GM10266 (cell line): ENCODE results near the gene MKS1.
A peak's percentile ranks its signal among the peaks of the same experiment; 100 is the strongest.

Experiments
- DNase-seq: peaks from one replicate; pipeline ENCODE4 v3.0.0; 2012; ENCODE audit errors: extremely low spot score
- TF ChIP-seq, protein P1 (sequence below): IDR thresholded peaks from 2 replicates; pipeline ENCODE4 v1.5.1; 2012; ENCODE audit warnings: mild to moderate bottlenecking, low read depth; ENCODE audit not compliant: control insufficient read depth, insufficient read depth; ENCODE audit errors: missing control alignments

The MKS1 gene

DNA sequence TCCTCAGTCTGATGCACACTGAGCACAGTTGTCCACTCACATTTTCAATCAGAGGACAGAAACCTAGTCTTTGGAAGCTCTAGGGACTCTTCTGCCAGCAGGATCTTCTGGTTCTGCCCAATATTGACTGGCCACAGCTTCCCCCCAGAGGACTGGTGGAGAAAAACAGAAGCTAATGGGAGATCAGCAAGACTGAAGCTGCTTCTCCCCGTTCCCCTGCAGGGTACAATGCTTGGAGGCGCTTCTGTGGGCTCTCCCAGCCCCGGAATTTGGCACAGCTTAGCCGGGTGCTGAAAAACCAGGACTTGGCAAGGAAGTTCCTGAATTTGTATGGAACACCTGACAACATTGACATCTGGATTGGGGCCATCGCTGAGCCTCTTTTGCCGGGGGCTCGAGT is 16.2 kb downstream of the MKS1 start:
- TF ChIP-seq, protein P1, sequence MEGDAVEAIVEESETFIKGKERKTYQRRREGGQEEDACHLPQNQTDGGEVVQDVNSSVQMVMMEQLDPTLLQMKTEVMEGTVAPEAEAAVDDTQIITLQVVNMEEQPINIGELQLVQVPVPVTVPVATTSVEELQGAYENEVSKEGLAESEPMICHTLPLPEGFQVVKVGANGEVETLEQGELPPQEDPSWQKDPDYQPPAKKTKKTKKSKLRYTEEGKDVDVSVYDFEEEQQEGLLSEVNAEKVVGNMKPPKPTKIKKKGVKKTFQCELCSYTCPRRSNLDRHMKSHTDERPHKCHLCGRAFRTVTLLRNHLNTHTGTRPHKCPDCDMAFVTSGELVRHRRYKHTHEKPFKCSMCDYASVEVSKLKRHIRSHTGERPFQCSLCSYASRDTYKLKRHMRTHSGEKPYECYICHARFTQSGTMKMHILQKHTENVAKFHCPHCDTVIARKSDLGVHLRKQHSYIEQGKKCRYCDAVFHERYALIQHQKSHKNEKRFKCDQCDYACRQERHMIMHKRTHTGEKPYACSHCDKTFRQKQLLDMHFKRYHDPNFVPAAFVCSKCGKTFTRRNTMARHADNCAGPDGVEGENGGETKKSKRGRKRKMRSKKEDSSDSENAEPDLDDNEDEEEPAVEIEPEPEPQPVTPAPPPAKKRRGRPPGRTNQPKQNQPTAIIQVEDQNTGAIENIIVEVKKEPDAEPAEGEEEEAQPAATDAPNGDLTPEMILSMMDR, result no peak
- DNase-seq, result no peak

DNA sequence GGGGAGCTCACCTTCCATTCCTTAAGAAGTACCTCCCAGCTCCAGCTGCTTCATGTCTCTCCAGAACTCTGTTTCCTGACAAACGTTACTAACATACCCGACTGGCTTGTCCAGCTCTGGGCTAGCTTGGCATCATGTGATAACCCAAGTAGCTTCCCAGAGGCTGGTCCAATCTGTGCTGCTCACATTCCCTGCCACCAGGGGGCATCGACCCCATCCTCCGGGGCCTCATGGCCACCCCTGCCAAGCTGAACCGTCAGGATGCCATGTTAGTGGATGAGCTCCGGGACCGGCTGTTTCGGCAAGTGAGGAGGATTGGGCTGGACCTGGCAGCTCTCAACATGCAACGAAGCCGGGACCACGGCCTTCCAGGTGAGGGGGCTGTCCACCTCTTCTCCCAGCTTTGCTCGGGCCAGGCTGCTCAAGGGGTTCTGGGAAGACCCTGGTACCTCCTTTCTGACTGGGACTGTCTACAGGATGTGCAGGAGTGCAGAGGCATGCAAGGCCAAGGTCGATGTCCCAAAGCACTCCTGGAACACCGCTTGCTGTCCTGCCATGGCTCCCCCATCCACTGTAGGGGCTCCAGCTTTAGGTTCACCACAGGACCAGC is 18.9 kb downstream of the MKS1 start:
- peak; percentile 66 for DNase-seq
- TF ChIP-seq, protein P1, result peak; percentile 73

DNA sequence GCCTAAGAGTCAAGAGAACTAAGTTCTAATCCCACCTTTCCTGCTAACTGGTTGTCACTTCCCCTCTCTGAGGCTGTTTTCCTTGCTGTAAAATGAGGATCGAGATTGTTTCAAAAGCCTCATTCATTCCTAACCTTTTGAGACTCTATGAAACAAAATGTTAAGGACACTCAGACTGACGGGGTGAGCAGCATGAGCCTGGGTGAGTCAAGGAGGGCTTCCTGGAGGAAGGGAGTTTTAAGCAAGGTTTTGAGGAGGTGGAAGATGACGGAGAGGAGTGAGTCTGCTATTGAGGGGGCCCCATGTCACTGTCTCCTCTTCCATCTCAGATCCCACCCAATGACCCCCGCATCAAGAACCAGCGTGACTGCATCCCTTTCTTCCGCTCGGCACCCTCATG is 22.4 kb downstream of the MKS1 start:
- TF ChIP-seq, protein P1, result no peak
- no peak for DNase-seq

DNA sequence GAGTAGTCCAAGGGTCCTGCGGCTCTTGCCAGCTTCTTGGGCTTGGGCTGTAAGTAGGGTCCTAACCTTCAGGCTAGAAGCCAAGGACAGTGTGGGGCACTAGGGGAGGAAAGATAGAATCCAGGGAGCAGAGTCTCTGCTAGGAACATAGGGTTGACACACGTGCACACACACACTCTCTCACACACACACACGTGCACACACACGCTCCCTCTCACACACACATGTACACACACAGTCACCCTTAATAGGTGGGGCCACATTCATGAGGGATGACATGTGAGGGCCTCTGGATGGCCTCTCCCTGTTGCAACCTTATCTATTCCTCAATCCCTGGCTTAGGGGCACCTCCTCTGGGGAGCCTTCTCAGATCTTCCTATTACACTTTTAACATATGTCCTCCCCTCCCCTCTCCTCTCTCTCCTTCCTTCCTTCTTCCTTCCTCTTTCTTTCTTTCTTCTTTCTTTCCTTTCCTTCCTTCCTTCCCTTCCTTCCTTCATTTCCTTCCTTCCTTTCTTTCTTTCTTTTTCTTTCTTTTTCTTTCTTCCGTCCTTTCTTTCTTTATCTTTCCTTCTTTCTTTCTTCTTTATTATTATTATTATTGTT is 23.4 kb downstream of the MKS1 start:
- TF ChIP-seq, protein P1, result no peak
- DNase-seq, result no peak

DNA sequence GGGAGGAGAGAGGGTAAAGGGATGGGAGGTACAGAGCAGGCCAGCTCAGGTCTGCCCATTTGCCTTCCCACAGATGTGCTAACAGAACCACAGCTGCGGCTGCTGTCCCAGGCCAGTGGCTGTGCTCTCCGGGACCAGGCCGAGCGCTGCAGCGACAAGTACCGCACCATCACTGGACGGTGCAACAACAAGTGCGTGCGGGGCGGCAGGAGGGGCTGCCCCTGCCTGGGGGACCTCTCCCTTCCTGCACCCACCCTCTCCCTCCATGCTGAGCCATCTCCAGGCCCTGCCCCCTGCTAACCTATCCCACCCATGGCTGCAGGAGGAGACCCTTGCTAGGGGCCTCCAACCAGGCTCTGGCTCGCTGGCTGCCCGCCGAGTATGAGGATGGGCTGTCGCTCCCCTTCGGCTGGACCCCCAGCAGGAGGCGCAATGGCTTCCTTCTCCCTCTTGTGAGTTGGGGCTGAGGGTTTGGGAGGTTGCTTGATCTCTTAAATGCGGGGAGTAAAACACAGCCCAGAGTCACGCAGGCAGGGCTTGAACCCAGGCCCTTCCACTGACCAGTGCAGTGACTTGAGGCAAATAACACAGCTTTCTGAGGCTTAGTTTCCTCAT is 25.3 kb downstream of the MKS1 start:
- DNase-seq, result no peak
- TF ChIP-seq, protein P1, result no peak

DNA sequence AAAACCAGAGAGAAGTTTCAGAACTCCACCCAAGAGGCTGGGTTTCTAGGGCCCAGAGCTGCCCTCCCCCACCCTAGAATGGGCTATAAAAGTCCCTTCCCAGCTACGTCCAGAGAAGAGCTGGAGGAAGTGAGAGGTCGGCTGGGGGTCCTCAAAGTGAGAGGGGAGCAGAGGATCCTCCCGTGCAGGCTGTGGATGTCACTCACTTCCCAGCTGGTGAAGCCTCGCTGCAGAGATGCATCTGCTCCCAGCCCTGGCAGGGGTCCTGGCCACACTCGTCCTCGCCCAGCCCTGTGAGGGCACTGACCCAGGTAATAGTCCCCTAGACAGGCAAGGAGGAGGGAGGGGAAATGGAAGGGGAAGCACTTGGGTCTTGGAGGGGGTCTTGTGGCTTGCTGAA is 26.4 kb downstream of the MKS1 start, which contains the start of gene EPX:
EPX (plus strand) TSS at position 115 of the 400 bp plus-strand sequence; CDS start at position 236, 121 bp downstream.
- no peak for DNase-seq
- TF ChIP-seq, protein P1, result no peak
